ENCODE measurements around the gene ZCCHC17.

GRCh38 chr1:31299365-31299764 is 2.5 kb downstream of the ZCCHC17 start:
- TF ChIP-seq EZH2phosphoT487 (IDR thresholded peaks at IDR 0.05; ENCODE audit: borderline replicate concordance, low read depth, low read length): no peak
- TF ChIP-seq, protein P1, sequence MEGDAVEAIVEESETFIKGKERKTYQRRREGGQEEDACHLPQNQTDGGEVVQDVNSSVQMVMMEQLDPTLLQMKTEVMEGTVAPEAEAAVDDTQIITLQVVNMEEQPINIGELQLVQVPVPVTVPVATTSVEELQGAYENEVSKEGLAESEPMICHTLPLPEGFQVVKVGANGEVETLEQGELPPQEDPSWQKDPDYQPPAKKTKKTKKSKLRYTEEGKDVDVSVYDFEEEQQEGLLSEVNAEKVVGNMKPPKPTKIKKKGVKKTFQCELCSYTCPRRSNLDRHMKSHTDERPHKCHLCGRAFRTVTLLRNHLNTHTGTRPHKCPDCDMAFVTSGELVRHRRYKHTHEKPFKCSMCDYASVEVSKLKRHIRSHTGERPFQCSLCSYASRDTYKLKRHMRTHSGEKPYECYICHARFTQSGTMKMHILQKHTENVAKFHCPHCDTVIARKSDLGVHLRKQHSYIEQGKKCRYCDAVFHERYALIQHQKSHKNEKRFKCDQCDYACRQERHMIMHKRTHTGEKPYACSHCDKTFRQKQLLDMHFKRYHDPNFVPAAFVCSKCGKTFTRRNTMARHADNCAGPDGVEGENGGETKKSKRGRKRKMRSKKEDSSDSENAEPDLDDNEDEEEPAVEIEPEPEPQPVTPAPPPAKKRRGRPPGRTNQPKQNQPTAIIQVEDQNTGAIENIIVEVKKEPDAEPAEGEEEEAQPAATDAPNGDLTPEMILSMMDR (conservative IDR thresholded peaks at IDR 0.05; ENCODE audit: low read length): no peak

Data from OCI-LY7 (cell line).